ENCODE data around the gene SCYGR4. TPM values are rescaled to one million over a fixed set of nuclear protein-coding genes. Genes with fewer than 3 reads are reported as not detected.

The SCYGR4 gene
- total RNA-seq, 5 donors from 2014 or later (not counting 1 experiment from before 2014, with no cell fraction given): not detected

DNA sequence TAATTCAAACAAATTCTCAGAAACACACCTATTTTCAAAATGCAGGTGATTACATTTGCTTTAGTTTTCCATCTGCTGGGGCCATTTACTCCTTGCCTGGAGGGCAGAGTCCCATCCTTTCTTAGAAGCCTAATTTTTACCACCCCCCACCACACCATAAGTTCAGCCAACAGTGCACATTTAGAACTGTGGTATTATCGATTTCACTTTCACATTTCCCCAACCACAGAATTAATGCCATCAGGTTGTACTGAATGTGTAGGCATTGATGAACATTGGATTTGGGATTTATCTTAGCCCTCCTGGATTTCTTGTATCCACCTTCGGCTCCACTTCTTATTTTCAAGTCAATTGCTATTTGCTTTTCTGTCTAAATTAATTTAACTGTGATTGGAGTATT, 7.2 kb upstream of the SCYGR4 start:
- no peaks in the 10 kb centered on the region for H3K36me3 ChIP-seq (ENCODE audit: control insufficient read depth in 2 of 2, extremely low read depth in 1 of 2, insufficient read depth in 1 of 2, low read length in 1 of 2)
- ATAC-seq (replicated peaks in 1 of 4): no peak
- Mint-ChIP-seq H3K4me3 (no peak overlapping the region), H3K27me3 (peaks cover 25 to 32% of the 10 kb centered on the region in 2 donors), H3K36me3 (no peaks in the 10 kb centered on the region), H3K9me3 (no peaks in the 10 kb centered on the region), H3K27ac (no peak overlapping the region), H3K4me1 (peaks cover 12 to 21% (median 12%) of the 10 kb centered on the region in 3 donors)
- DNase-seq: no peak
- CTCF ChIA-PET: interaction anchor here in 1 of 2 donors (0.7 kb wide), 1 partner anchor 289 kb away, joined by 4 read pairs; no protein-coding TSS in a partner anchor
- H3K4me1 ChIP-seq (ENCODE audit: control insufficient read depth in 1 of 2, extremely low read depth in 1 of 2, insufficient read depth in 2 of 2, low read length in 2 of 2): no peaks in the 10 kb centered on the region
- POLR2A ChIA-PET: interaction anchor here in 1 of 2 donors (0.6 kb wide), 1 partner anchor 77 kb away, joined by 3 read pairs; no protein-coding TSS in a partner anchor
- H3K4me3 ChIP-seq (ENCODE audit: control insufficient read depth in 1 of 2, extremely low read depth in 1 of 2, low read length in 1 of 2): no peak overlapping the region
- no peak overlapping the region for H3K27ac ChIP-seq (ENCODE audit: low read length)
- no CpG with 5 or more reads among the region's 2 CpGs for WGBS (ENCODE audit: insufficient coverage)
- no peaks in the 10 kb centered on the region for H3K9me3 ChIP-seq
- H3K27me3 ChIP-seq (replicated peaks in 1 of 2; ENCODE audit: control insufficient read depth in 2 of 2, extremely low read depth in 1 of 2, insufficient read depth in 2 of 2, low read length in 1 of 2): peaks cover 2 to 31% of the 10 kb centered on the region in 2 experiments

- ATAC-seq (replicated peaks in 1 of 4) (no peak), DNase-seq (no peak)
- Histone ChIP-seq H3K9me3 (no peaks in the 10 kb centered on the region), H3K4me1 (ENCODE audit: control insufficient read depth in 1 of 2, extremely low read depth in 1 of 2, insufficient read depth in 2 of 2, low read length in 2 of 2) (no peaks in the 10 kb centered on the region), H3K27ac (ENCODE audit: low read length) (no peak overlapping the region), H3K27me3 (replicated peaks in 1 of 2; ENCODE audit: control insufficient read depth in 2 of 2, extremely low read depth in 1 of 2, insufficient read depth in 2 of 2, low read length in 1 of 2) (peaks cover 0 to 32% of the 10 kb centered on the region in 2 experiments), H3K36me3 (ENCODE audit: control insufficient read depth in 2 of 2, extremely low read depth in 1 of 2, insufficient read depth in 1 of 2, low read length in 1 of 2) (no peaks in the 10 kb centered on the region), H3K4me3 (ENCODE audit: control insufficient read depth in 1 of 2, extremely low read depth in 1 of 2, low read length in 1 of 2) (no peak overlapping the region)
- ChIA-PET POLR2A (no interaction called here), CTCF (no interaction called here)
- H3K27me3 Mint-ChIP-seq: peaks cover 24 to 26% of the 10 kb centered on the region in 2 donors
- H3K4me1 Mint-ChIP-seq: peaks cover 12 to 18% (median 12%) of the 10 kb centered on the region in 3 donors
- H3K36me3 Mint-ChIP-seq: no peaks in the 10 kb centered on the region
- H3K27ac Mint-ChIP-seq: no peak overlapping the region
- no peaks in the 10 kb centered on the region for H3K9me3 Mint-ChIP-seq
- no peak overlapping the region for H3K4me3 Mint-ChIP-seq
- WGBS (ENCODE audit: insufficient coverage): 78% methylated on average over 11 of the region's 11 CpGs
Measured at GRCh38 chr2:227612546-227613271, 4.6 kb upstream of the SCYGR4 start.

GRCh38 chr2:227613272-227613660, 4.0 kb upstream of the SCYGR4 start:
- no peak overlapping the region for H3K27ac Mint-ChIP-seq
- H3K4me1 Mint-ChIP-seq: peaks cover 8 to 13% (median 8%) of the 10 kb centered on the region in 3 donors
- Histone ChIP-seq H3K9me3 (no peaks in the 10 kb centered on the region), H3K27ac (ENCODE audit: low read length) (no peak overlapping the region), H3K27me3 (replicated peaks in 1 of 2; ENCODE audit: control insufficient read depth in 2 of 2, extremely low read depth in 1 of 2, insufficient read depth in 2 of 2, low read length in 1 of 2) (peaks cover 0 to 29% of the 10 kb centered on the region in 2 experiments), H3K4me3 (ENCODE audit: control insufficient read depth in 1 of 2, extremely low read depth in 1 of 2, low read length in 1 of 2) (no peak overlapping the region), H3K4me1 (ENCODE audit: control insufficient read depth in 1 of 2, extremely low read depth in 1 of 2, insufficient read depth in 2 of 2, low read length in 2 of 2) (no peaks in the 10 kb centered on the region), H3K36me3 (ENCODE audit: control insufficient read depth in 2 of 2, extremely low read depth in 1 of 2, insufficient read depth in 1 of 2, low read length in 1 of 2) (no peaks in the 10 kb centered on the region)
- H3K4me3 Mint-ChIP-seq: no peak overlapping the region
- DNase-seq (no peak), ATAC-seq (replicated peaks in 1 of 4) (no peak)
- H3K36me3 Mint-ChIP-seq: no peaks in the 10 kb centered on the region
- H3K9me3 Mint-ChIP-seq: no peaks in the 10 kb centered on the region
- peaks cover 26 to 28% of the 10 kb centered on the region in 2 donors for H3K27me3 Mint-ChIP-seq
- WGBS (ENCODE audit: insufficient coverage): 63% methylated on average over 2 of the region's 4 CpGs
- POLR2A ChIA-PET: no interaction called here
- CTCF ChIA-PET: no interaction called here

DNA sequence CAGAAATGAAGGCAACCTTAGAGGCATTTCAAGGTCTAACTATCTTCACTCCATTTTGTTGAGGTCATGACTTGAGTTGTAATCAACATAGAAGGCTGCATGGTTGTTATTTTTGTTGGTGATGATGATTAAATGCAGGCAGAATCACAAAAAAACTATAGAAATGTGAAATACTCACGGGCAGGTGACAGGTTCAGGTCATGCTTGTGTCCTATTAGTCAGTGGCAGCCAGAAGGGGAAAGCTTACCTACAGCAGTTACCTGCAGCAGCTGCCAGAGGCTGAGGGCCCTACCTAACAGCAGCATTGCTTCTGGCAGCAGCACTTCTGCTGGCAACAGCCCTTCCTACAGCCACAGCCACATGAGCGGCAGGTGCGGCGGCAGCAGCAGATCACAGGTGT, 3.1 kb upstream of the SCYGR4 start:
- no peak overlapping the region for H3K4me3 Mint-ChIP-seq
- no peaks in the 10 kb centered on the region for H3K4me1 ChIP-seq (ENCODE audit: control insufficient read depth in 1 of 2, extremely low read depth in 1 of 2, insufficient read depth in 2 of 2, low read length in 2 of 2)
- H3K27me3 ChIP-seq (replicated peaks in 1 of 2; ENCODE audit: control insufficient read depth in 2 of 2, extremely low read depth in 1 of 2, insufficient read depth in 2 of 2, low read length in 1 of 2): peaks cover 0 to 34% of the 10 kb centered on the region in 2 experiments
- no peak overlapping the region for H3K27ac Mint-ChIP-seq
- 67% methylated on average over 1 of the region's 4 CpGs for WGBS (ENCODE audit: insufficient coverage)
- CTCF ChIA-PET: no interaction called here
- POLR2A ChIA-PET: no interaction called here
- H3K27me3 Mint-ChIP-seq: peaks cover 26 to 28% of the 10 kb centered on the region in 2 donors
- H3K27ac ChIP-seq (ENCODE audit: low read length): no peak overlapping the region
- H3K36me3 ChIP-seq (ENCODE audit: control insufficient read depth in 2 of 2, extremely low read depth in 1 of 2, insufficient read depth in 1 of 2, low read length in 1 of 2): no peaks in the 10 kb centered on the region
- ATAC-seq (replicated peaks in 1 of 4) (no peak), DNase-seq (no peak)
- H3K4me1 Mint-ChIP-seq: peaks cover 0 to 4% (median under 1%) of the 10 kb centered on the region in 3 donors
- no peaks in the 10 kb centered on the region for H3K9me3 ChIP-seq
- no peak overlapping the region for H3K4me3 ChIP-seq (ENCODE audit: control insufficient read depth in 1 of 2, extremely low read depth in 1 of 2, low read length in 1 of 2)
- H3K36me3 Mint-ChIP-seq: no peaks in the 10 kb centered on the region
- no peaks in the 10 kb centered on the region for H3K9me3 Mint-ChIP-seq

GRCh38 chr2:227614740-227615139, 2.6 kb upstream of the SCYGR4 start, which contains the start of gene SCYGR3:
Gene SCYGR3, minus strand, starts transcription at chr2:227614840. Its CDS starts 0 bp downstream, at chr2:227614840.
- H3K36me3 Mint-ChIP-seq: no peaks in the 10 kb centered on the region
- ChIA-PET POLR2A (no interaction called here), CTCF (no interaction called here)
- Histone ChIP-seq H3K27ac (ENCODE audit: low read length) (no peak within 1 kb of the TSS), H3K4me3 (ENCODE audit: control insufficient read depth in 1 of 2, extremely low read depth in 1 of 2, low read length in 1 of 2) (no peak within 1 kb of the TSS), H3K27me3 (replicated peaks in 1 of 2; ENCODE audit: control insufficient read depth in 2 of 2, extremely low read depth in 1 of 2, insufficient read depth in 2 of 2, low read length in 1 of 2) (peaks cover 0 to 31% of the 10 kb centered on the region in 2 experiments), H3K9me3 (no peaks in the 10 kb centered on the region), H3K4me1 (ENCODE audit: control insufficient read depth in 1 of 2, extremely low read depth in 1 of 2, insufficient read depth in 2 of 2, low read length in 2 of 2) (no peaks in the 10 kb centered on the region), H3K36me3 (ENCODE audit: control insufficient read depth in 2 of 2, extremely low read depth in 1 of 2, insufficient read depth in 1 of 2, low read length in 1 of 2) (no peaks in the 10 kb centered on the region)
- WGBS (ENCODE audit: insufficient coverage): no CpG with 5 or more reads among the region's 4 CpGs
- no peak within 1 kb of the TSS for H3K27ac Mint-ChIP-seq
- H3K9me3 Mint-ChIP-seq: no peaks in the 10 kb centered on the region
- DNase-seq (no peak), ATAC-seq (replicated peaks in 1 of 4) (no peak)
- peaks cover 0 to 4% (median 0%) of the 10 kb centered on the region in 3 donors for H3K4me1 Mint-ChIP-seq
- H3K4me3 Mint-ChIP-seq: no peak within 1 kb of the TSS
- H3K27me3 Mint-ChIP-seq: peaks cover 26 to 28% of the 10 kb centered on the region in 2 donors

GRCh38 chr2:227615181-227615580, 2.1 kb upstream of the SCYGR4 start:
- POLR2A ChIA-PET: no interaction called here
- CTCF ChIA-PET: no interaction called here
- Mint-ChIP-seq H3K36me3 (no peaks in the 10 kb centered on the region), H3K9me3 (no peaks in the 10 kb centered on the region), H3K4me3 (no peak overlapping the region), H3K27ac (no peak overlapping the region), H3K4me1 (peaks cover 0 to 2% (median 0%) of the 10 kb centered on the region in 3 donors), H3K27me3 (peaks cover 24 to 27% of the 10 kb centered on the region in 2 donors)
- Histone ChIP-seq H3K9me3 (no peaks in the 10 kb centered on the region), H3K36me3 (ENCODE audit: control insufficient read depth in 2 of 2, extremely low read depth in 1 of 2, insufficient read depth in 1 of 2, low read length in 1 of 2) (no peaks in the 10 kb centered on the region), H3K4me3 (ENCODE audit: control insufficient read depth in 1 of 2, extremely low read depth in 1 of 2, low read length in 1 of 2) (no peak overlapping the region), H3K27me3 (replicated peaks in 1 of 2; ENCODE audit: control insufficient read depth in 2 of 2, extremely low read depth in 1 of 2, insufficient read depth in 2 of 2, low read length in 1 of 2) (peaks cover 0 to 31% of the 10 kb centered on the region in 2 experiments), H3K4me1 (ENCODE audit: control insufficient read depth in 1 of 2, extremely low read depth in 1 of 2, insufficient read depth in 2 of 2, low read length in 2 of 2) (no peaks in the 10 kb centered on the region), H3K27ac (ENCODE audit: low read length) (no peak overlapping the region)
- WGBS (ENCODE audit: insufficient coverage): 100% methylated on average over 3 of the region's 4 CpGs
- ATAC-seq (replicated peaks in 1 of 4) (no peak), DNase-seq (no peak)

Measured in T-cell (primary cell).